GM18951 (cell line): ENCODE data around the gene SMG5.

ENCODE experiments used
- POLR2A ChIP-seq: IDR thresholded peaks from 4 replicates; pipeline ENCODE4 v1.6.1; 2011; ENCODE audit warnings: mild to moderate bottlenecking; ENCODE audit not compliant: insufficient read length, insufficient read depth; ENCODE audit errors: extremely low read depth
- in situ Hi-C: fragments of 300-500 bp; cut with MboI; formaldehyde crosslinking; loops from one replicate; pipeline ENCODE4 v1.12.0; 2022; ENCODE audit warnings: low sequenced_read_pairs, mixed read lengths, inconsistent platforms; ENCODE audit not compliant: unreplicated experiment

Gene SMG5

GRCh38 chr1:156263288-156263655, 19.4 kb downstream of the SMG5 start:
- in situ Hi-C loops = no loop called here
- TF ChIP-seq POLR2A = no peak

GRCh38 chr1:156262461-156263287, 20.0 kb downstream of the SMG5 start:
- in situ Hi-C loops = no loop called here
- no peak for TF ChIP-seq POLR2A

- in situ Hi-C loops = no loop called here
- TF ChIP-seq POLR2A = no peak
These were observed 21.7 kb downstream of the SMG5 start for GRCh38 chr1:156260896-156261295.

GRCh38 chr1:156259805-156260204, 22.8 kb downstream of the SMG5 start:
- in situ Hi-C loops = no loop called here
- no peak for TF ChIP-seq POLR2A

- in situ Hi-C loops = no loop called here
- no peak for TF ChIP-seq POLR2A
These were observed 23.8 kb downstream of the SMG5 start for GRCh38 chr1:156258859-156259258.

GRCh38 chr1:156257711-156258110, 24.9 kb downstream of the SMG5 start:
- TF ChIP-seq POLR2A = no peak
- in situ Hi-C loops = no loop called here

GRCh38 chr1:156253634-156254033, 29.0 kb downstream of the SMG5 start:
- in situ Hi-C loops = no loop called here
- TF ChIP-seq POLR2A = no peak

- no peak for TF ChIP-seq POLR2A
- in situ Hi-C loops = no loop called here
These were observed 31.1 kb downstream of the SMG5 start for GRCh38 chr1:156251527-156251926.

GRCh38 chr1:156249593-156249992, 33.0 kb downstream of the SMG5 start:
- in situ Hi-C loops = no loop called here

GRCh38 chr1:156248323-156248683, 34.3 kb downstream of the SMG5 start:
- in situ Hi-C loops = no loop called here
- TF ChIP-seq POLR2A = no peak

More at GRCh38 chr1:156249593-156249992, 33.0 kb downstream of the SMG5 start:
- TF ChIP-seq POLR2A = no peak

- in situ Hi-C loops = no loop called here
- no peak for TF ChIP-seq POLR2A
These were observed 34.9 kb downstream of the SMG5 start, which contains the start of gene PAQR6 for GRCh38 chr1:156247460-156248322. Gene PAQR6, minus strand, starts transcription at chr1:156248056. Its CDS starts 1,325 bp downstream, at chr1:156246731.

- in situ Hi-C loops = no loop called here
- TF ChIP-seq POLR2A = no peak
These were observed 35.7 kb downstream of the SMG5 start for GRCh38 chr1:156246781-156247459.

- no peak for TF ChIP-seq POLR2A
- in situ Hi-C loops = no loop called here
These were observed 36.3 kb downstream of the SMG5 start for GRCh38 chr1:156246241-156246780.
